ENCODE measurements around the gene SCN10A. TPM values are rescaled to one million over a fixed set of nuclear protein-coding genes. Genes with fewer than 3 reads are reported as not detected.

SCN10A gene
- total and polyA plus RNA-seq, 9 of the 15 experiments (the other 6 are each of a cell fraction or from before 2014, with no cell fraction given): not detected

- in situ Hi-C loops (cut with MboI): no loop called here
- H3K9me3 ChIP-seq (replicated peaks; ENCODE audit: control insufficient read depth, insufficient read depth, low read depth, low read length): no peaks in the 10 kb centered on the region
- intact Hi-C loops (cut with micrococcal nuclease): no loop called here
- CTCF ChIA-PET (ENCODE audit: low intra/inter-chr PET ratio): no interaction called here
- DNase-seq (ENCODE audit: extremely low read depth in 1 of 4, low spot score in 3 of 4): no peak
- H2AFZ ChIP-seq (ENCODE audit: low read depth, low read length): no peak overlapping the region
- H4K20me1 ChIP-seq (replicated peaks; ENCODE audit: control insufficient read depth, insufficient read depth, low read length): no peaks in the 10 kb centered on the region
- FAIRE-seq: no peak
- POLR2A ChIA-PET: interaction anchor here (0.8 to 1.3 kb wide), 2 partner anchors 8 to 14 kb away, joined by 3 to 5 read pairs; no protein-coding TSS in a partner anchor
- H3K9ac ChIP-seq (ENCODE audit: insufficient read depth in 1 of 2, low read depth in 2 of 2, low read length in 2 of 2): no peak overlapping the region
- no TSS peak for BruUV-seq (replicated peaks)
- H3K9me1 ChIP-seq (ENCODE audit: control insufficient read depth, insufficient read depth, low read length): no peaks in the 10 kb centered on the region
- no peak for TF ChIP-seq ARID4B (CRISPR knock-in tag; IDR thresholded peaks at IDR 0.05)
- TF ChIP-seq ATF3 (IDR thresholded peaks at IDR 0.05): peak; percentile 19; the same call in 1 of the 2 replicates
- TF ChIP-seq ATF3 (CRISPR knock-in tag; conservative IDR thresholded peaks at IDR 0.05): no peak
- no peak for TF ChIP-seq ZNF408 (CRISPR knock-in tag; IDR thresholded peaks at IDR 0.05; ENCODE audit: low read depth)
- peaks cover 3 to 29% of the 10 kb centered on the region in 2 experiments; a peak in 3 of 5 replicates for H3K27me3 ChIP-seq (ENCODE audit: control insufficient read depth in 2 of 2, insufficient read depth in 2 of 2, low read length in 2 of 2)
- 7% methylated on average over 2 of the region's 2 CpGs for WGBS (ENCODE audit: insufficient coverage, low coverage, missing lambda C conversion rate)
- no peaks in the 10 kb centered on the region for H3K79me2 ChIP-seq (ENCODE audit: control insufficient read depth, insufficient read depth, low read length)
- ATAC-seq: no peak
- no peaks in the 10 kb centered on the region; a peak in 2 of 5 replicates for H3K4me1 ChIP-seq (replicated peaks in 1 of 2; ENCODE audit: control insufficient read depth in 2 of 2, insufficient read depth in 2 of 2, low read length in 2 of 2)
- H3K4me3 ChIP-seq: no peak overlapping the region
- no peak overlapping the region for H3K27ac ChIP-seq (ENCODE audit: extremely low read depth, low read depth, low read length)
- H3K4me2 ChIP-seq (ENCODE audit: insufficient read depth, low read length): no peak overlapping the region
- H3K36me3 ChIP-seq (ENCODE audit: control insufficient read depth, insufficient read depth, low read length): no peaks in the 10 kb centered on the region
Observed at GRCh38 chr3:38713121-38713520, 102.9 kb downstream of the SCN10A start.
